HepG2 (cell line): ENCODE results near the gene GRIN3A. TPM values are rescaled to one million over a fixed set of nuclear protein-coding genes. Genes with fewer than 3 reads are reported as not detected.

Experiments used
- ATAC-seq: fragments of 200-7000 bp; cut with Tn5 transposase; 3 replicates; pipeline ENCODE4 v1.9.1; 2020; ENCODE audit warnings: mild to moderate bottlenecking, moderate library complexity
- BruUV-seq: library from RNA; stranded (reverse); fragments of 400-500 nt; replicated peaks from 2 replicates; lab custom pipeline; 2021; lab: Mats Ljungman, UMichigan
- CTCF ChIA-PET: fragments of 300-600 bp; formaldehyde crosslinking; extraction: SDS; loops from one replicate; lab custom pipeline; 2021; ENCODE audit warnings: low total read pairs, inconsistent platforms, low intra/inter-chr PET ratio; lab: Yijun Ruan, JAX
- POLR2A ChIA-PET: fragments of 350-600 bp; sonication (Branson Sonifier 250); formaldehyde crosslinking; loops from one replicate; lab custom pipeline; 2020; ENCODE audit warnings: antibody characterized with exemption, inconsistent platforms; lab: Yijun Ruan, JAX
- DNase-seq: peaks from one replicate; pipeline ENCODE4 v3.0.0-alpha.2; 2015; ENCODE audit warnings: low spot score
- FAIRE-seq: peaks from 3 replicates; lab custom pipeline; 2011; peaks lifted over from hg19 to GRCh38; lab: Jason Lieb, UNC
- H2AFZ ChIP-seq: one replicate; pipeline ENCODE4 v1.6.1; 2011; ENCODE audit warnings: low read length, inconsistent platforms
- H3K27ac ChIP-seq: fragments of 300-600 bp; 3 replicates; pipeline ENCODE4 v1.8.0; 2011; ENCODE audit warnings: mixed run types, mild to moderate bottlenecking, mixed read lengths, low read length, inconsistent platforms; ENCODE audit not compliant: insufficient read depth; ENCODE audit errors: extremely low read length
- H3K27me3 ChIP-seq, 2 experiments: fragments of 200-600 bp in 1 of 2; 2 replicates in 1 of 2; 3 replicates in 1 of 2; pipeline versions ENCODE4 v1.6.0 to v1.8.0; 2011; ENCODE audit warnings: low read length in 2 of 2, mild to moderate bottlenecking in 2 of 2, moderate library complexity in 2 of 2, inconsistent platforms in 1 of 2; ENCODE audit not compliant: insufficient read depth in 2 of 2, control insufficient read depth in 1 of 2
- H3K36me3 ChIP-seq, 2 experiments: fragments of 200-600 bp in 1 of 2; replicated peaks in 1 of 2; 2 replicates in 1 of 2; 3 replicates in 1 of 2; pipeline versions ENCODE4 v1.5.1 to v1.8.0; 2011; ENCODE audit warnings: low read length in 2 of 2, inconsistent platforms in 1 of 2; ENCODE audit not compliant: insufficient read depth in 2 of 2, control insufficient read depth in 1 of 2
- H3K4me1 ChIP-seq: 2 replicates; pipeline ENCODE4 v1.5.1; 2012; ENCODE audit warnings: low read length, inconsistent platforms; ENCODE audit not compliant: insufficient read depth
- H3K4me2 ChIP-seq: 2 replicates; pipeline ENCODE4 v1.6.0; 2011; ENCODE audit warnings: low read depth, low read length, inconsistent platforms
- H3K4me3 ChIP-seq, 3 experiments: fragments of 200-600 bp in 1 of 3; sonication (generic), shearing (Covaris generic) in 1 of 3; replicated peaks in 1 of 3; 2 replicates each; pipeline ENCODE4 v1.5.1; 2011 to 2016; ENCODE audit warnings: low read length in 3 of 3, inconsistent platforms in 2 of 3, low read depth in 2 of 3, mild to moderate bottlenecking in 2 of 3, control low read depth in 1 of 3, mixed read lengths in 1 of 3; ENCODE audit not compliant: insufficient read depth in 1 of 3
- H3K79me2 ChIP-seq: one replicate; pipeline ENCODE4 v1.6.1; 2011; ENCODE audit warnings: low read length, inconsistent platforms; ENCODE audit not compliant: insufficient read depth
- H3K9ac ChIP-seq: 2 replicates; pipeline ENCODE4 v1.6.0; 2011; ENCODE audit warnings: mild to moderate bottlenecking, low read depth, low read length, inconsistent platforms; ENCODE audit not compliant: insufficient read depth
- H3K9me3 ChIP-seq: 2 replicates; pipeline ENCODE4 v1.5.1; 2012; ENCODE audit warnings: mild to moderate bottlenecking, low read length
- H4K20me1 ChIP-seq: 2 replicates; pipeline ENCODE4 v1.6.0; 2011; ENCODE audit warnings: inconsistent platforms, mild to moderate bottlenecking, low read length, moderate library complexity; ENCODE audit not compliant: insufficient read depth
- BRF2 ChIP-seq: sonication (generic); formaldehyde crosslinking; IDR thresholded peaks from 2 replicates; pipeline ENCODE4 v1.8.1; 2022; ENCODE audit warnings: mild to moderate bottlenecking, missing genetic modification reagents
- JUN ChIP-seq: sonication (generic); formaldehyde crosslinking; IDR thresholded peaks from 2 replicates; pipeline ENCODE4 v1.4.0; 2020; ENCODE audit warnings: mild to moderate bottlenecking, missing genetic modification reagents
- KMT2B ChIP-seq: IDR thresholded peaks from 2 replicates; pipeline ENCODE4 v1.6.1; 2016; ENCODE audit warnings: missing genetic modification reagents, missing compliant biosample characterization
- ZBTB40 ChIP-seq, 2 experiments: fragments of 450-650 bp in 1 of 2; sonication (generic) in 1 of 2; formaldehyde crosslinking in 1 of 2; IDR thresholded peaks; 2 replicates each; pipeline versions ENCODE4 v1.6.1 to v1.8.0; 2016 to 2022; ENCODE audit warnings: antibody characterized with exemption in 1 of 2, mild to moderate bottlenecking in 1 of 2, missing genetic modification reagents in 1 of 2
- ZBTB8A ChIP-seq: sonication (generic); formaldehyde crosslinking; IDR thresholded peaks from 2 replicates; pipeline ENCODE4 v1.4.0; 2020; ENCODE audit warnings: mild to moderate bottlenecking, low read depth, missing genetic modification reagents, borderline replicate concordance
- ZFP36 ChIP-seq: fragments of 150-350 bp; IDR thresholded peaks from 2 replicates; pipeline ENCODE4 v1.6.1; 2018; ENCODE audit warnings: borderline replicate concordance, low read length, low read depth; ENCODE audit not compliant: partially characterized antibody
- ZNF75D ChIP-seq: sonication (generic); formaldehyde crosslinking; IDR thresholded peaks from 2 replicates; pipeline ENCODE4 v1.8.1; 2023; ENCODE audit warnings: missing genetic modification reagents, mild to moderate bottlenecking, borderline replicate concordance
- ZNF879 ChIP-seq: sonication (generic); formaldehyde crosslinking; IDR thresholded peaks from 2 replicates; pipeline ENCODE4 v1.8.1; 2023; ENCODE audit warnings: missing genetic modification reagents
- WGBS: methylation state at CpG from one replicate; pipeline ENCODE4 v1.1.6; 2017; ENCODE audit warnings: low lambda C conversion rate; 5-methylcytosine and 5-hydroxymethylcytosine counted together
- in situ Hi-C: cut with HindIII; loops from 2 replicates; pipeline ENCODE4 v1.10.0; 2017; ENCODE audit warnings: low pct_unique_long_range_greater_than_20kb; ENCODE audit not compliant: extremely low pct_ligation_motif_present
- intact Hi-C: fragments of 100-400 bp; cut with micrococcal nuclease; formaldehyde crosslinking; loops from one replicate; pipeline ENCODE4 v1.10.0; 2022; ENCODE audit not compliant: unreplicated experiment
- polyA plus RNA-seq, 8 experiments: library from polyadenylated mRNA; depleted of rRNA in 3 of 8; stranded (reverse) in 7 of 8; unstranded in 1 of 8; fragments of >200 nt; fragmentation: Illumina TruSeq in 4 of 8; extraction: Trizol in 4 of 8; gene quantifications; 2 replicates each; pipeline versions ENCODE4 v1.2.1 to v1.2.3, GENCODE V29; 2011 to 2016; ENCODE audit warnings: low read depth in 4 of 8, missing spikeins in 1 of 8, mixed read lengths in 1 of 8; ENCODE audit not compliant: insufficient read depth in 1 of 8
- total RNA-seq, 5 experiments: library from RNA; depleted of rRNA; stranded (reverse); fragments of >200 nt; fragmentation: Illumina TruSeq; extraction: Trizol; gene quantifications; 2 replicates each; pipeline ENCODE4 v1.2.3, GENCODE V29; 2016; ENCODE audit warnings: low read depth in 1 of 5
- TF ChIP-seq, protein P1 (sequence below): sonication (generic); formaldehyde crosslinking; IDR thresholded peaks from 2 replicates; pipeline ENCODE4 v1.8.0; 2022; ENCODE audit warnings: missing genetic modification reagents, low read depth, mild to moderate bottlenecking, borderline replicate concordance

The GRIN3A gene
- total and polyA plus RNA-seq, 2 of the 13 experiments (the other 11 are each of a cell fraction or from before 2014, with no cell fraction given), result not detected

DNA sequence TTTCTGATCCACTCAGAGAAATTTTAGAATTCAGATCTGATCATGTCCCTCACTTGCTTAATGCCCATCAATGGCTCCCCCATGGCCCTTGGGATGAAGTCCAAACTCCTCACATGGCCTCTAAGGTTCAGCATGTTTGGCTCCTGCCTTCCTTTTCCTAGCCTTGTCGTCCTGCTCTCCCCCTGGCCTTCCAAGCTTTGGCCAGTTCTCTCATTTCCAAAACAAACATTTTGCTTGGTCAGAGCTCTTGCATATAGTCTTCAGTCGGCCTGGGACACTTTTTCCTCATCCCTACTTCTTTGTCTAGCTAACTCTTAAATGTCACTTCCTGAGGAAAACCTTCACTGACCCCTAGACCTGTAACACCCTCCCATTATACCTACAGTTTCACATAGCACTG, 106.6 kb downstream of the GRIN3A start:
- H4K20me1 ChIP-seq, result no peaks in the 10 kb centered on the region
- DNase-seq (no peak), FAIRE-seq (no peak), ATAC-seq (no peak)
- ChIA-PET POLR2A (no interaction called here), CTCF (no interaction called here)
- H3K79me2 ChIP-seq, result no peaks in the 10 kb centered on the region
- no peak overlapping the region for H2AFZ ChIP-seq
- no peak overlapping the region for H3K27ac ChIP-seq
- H3K4me2 ChIP-seq, result no peak overlapping the region
- H3K4me1 ChIP-seq, result no peaks in the 10 kb centered on the region
- no peaks in the 10 kb centered on the region for H3K36me3 ChIP-seq
- in situ Hi-C loops, result no loop called here
- intact Hi-C loops, result no loop called here
- no peak overlapping the region for H3K4me3 ChIP-seq
- BruUV-seq, result no TSS peak
- no peaks in the 10 kb centered on the region for H3K27me3 ChIP-seq
- H3K9ac ChIP-seq, result no peak overlapping the region
- TF ChIP-seq, protein P1, sequence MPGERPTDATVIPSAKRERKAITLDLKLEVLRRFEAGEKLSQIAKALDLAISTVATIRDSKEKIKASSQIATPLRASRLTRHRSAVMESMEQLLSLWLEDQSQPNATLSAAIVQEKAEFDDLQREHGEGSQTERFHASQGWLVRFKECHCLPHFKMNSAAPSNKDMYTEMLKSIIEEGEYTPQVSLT (CRISPR knock-in tag), result no peak
- TF ChIP-seq JUN (CRISPR knock-in tag), result no peak
- TF ChIP-seq ZBTB40 (IDR thresholded peaks at IDR 0.05), result no peak
- no peak for TF ChIP-seq ZBTB40 (CRISPR knock-in tag; IDR thresholded peaks at IDR 0.05)
- TF ChIP-seq ZFP36, result no peak
- no peak for TF ChIP-seq KMT2B (CRISPR knock-in tag)
- TF ChIP-seq ZBTB8A, result no peak
- no peak for TF ChIP-seq BRF2 (CRISPR knock-in tag)
- no peak for TF ChIP-seq ZNF75D
- TF ChIP-seq ZNF879, result no peak
- WGBS, result 0% methylated on average over 2 of the region's 2 CpGs
- H3K9me3 ChIP-seq, result no peaks in the 10 kb centered on the region
